Loucy (cell line): ENCODE data around the gene UNC13C.

Experiments used
- EZH2phosphoT487 ChIP-seq: fragments of 200-600 bp; IDR thresholded peaks from 2 replicates; pipeline ENCODE4 v1.6.1; 2018; ENCODE audit warnings: antibody characterized with exemption, mild to moderate bottlenecking, moderate library complexity, borderline replicate concordance
- TF ChIP-seq, protein P1 (sequence below): fragments of 200-600 bp; sonication (generic); conservative IDR thresholded peaks from 2 replicates; pipeline ENCODE4 v1.5.1; 2014; ENCODE audit warnings: mild to moderate bottlenecking, antibody characterized with exemption, low read length

DNA sequence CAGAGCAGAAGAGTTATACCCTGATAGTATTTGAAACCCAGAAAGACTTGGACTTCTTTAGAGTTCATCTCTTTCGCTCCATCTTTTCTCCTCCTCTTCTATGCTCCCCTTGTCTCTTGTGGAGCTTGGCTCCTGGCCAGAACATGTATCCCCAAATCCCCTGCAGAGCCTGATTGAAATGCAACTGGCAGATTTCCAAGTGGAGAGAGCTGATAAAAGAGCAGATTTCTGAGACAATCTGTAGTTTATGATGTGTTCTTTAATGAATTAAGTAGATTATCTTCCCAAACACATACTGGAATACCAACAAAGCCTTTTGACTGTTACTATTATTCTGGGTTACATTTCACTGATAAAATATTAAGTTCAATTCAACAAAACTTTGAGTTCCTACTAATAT, 33.4 kb downstream of the UNC13C start:
- TF ChIP-seq, protein P1, sequence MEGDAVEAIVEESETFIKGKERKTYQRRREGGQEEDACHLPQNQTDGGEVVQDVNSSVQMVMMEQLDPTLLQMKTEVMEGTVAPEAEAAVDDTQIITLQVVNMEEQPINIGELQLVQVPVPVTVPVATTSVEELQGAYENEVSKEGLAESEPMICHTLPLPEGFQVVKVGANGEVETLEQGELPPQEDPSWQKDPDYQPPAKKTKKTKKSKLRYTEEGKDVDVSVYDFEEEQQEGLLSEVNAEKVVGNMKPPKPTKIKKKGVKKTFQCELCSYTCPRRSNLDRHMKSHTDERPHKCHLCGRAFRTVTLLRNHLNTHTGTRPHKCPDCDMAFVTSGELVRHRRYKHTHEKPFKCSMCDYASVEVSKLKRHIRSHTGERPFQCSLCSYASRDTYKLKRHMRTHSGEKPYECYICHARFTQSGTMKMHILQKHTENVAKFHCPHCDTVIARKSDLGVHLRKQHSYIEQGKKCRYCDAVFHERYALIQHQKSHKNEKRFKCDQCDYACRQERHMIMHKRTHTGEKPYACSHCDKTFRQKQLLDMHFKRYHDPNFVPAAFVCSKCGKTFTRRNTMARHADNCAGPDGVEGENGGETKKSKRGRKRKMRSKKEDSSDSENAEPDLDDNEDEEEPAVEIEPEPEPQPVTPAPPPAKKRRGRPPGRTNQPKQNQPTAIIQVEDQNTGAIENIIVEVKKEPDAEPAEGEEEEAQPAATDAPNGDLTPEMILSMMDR, result no peak
- no peak for TF ChIP-seq EZH2phosphoT487
